SK-N-MC (cell line): ENCODE results near the gene ELOB.

Source experiments
- EZH2 ChIP-seq: fragments of 200-600 bp; sonication (generic); IDR thresholded peaks from one replicate; pipeline ENCODE4 v1.6.1; 2017; ENCODE audit warnings: antibody characterized with exemption
- FOXP2 ChIP-seq: optimal IDR thresholded peaks from 2 replicates; pipeline ENCODE3; 2011; ENCODE audit warnings: mild to moderate bottlenecking, moderate library complexity; ENCODE audit not compliant: insufficient read depth; ENCODE audit errors: extremely low read length, control extremely low read depth
- POLR2AphosphoS5 ChIP-seq: IDR thresholded peaks from 2 replicates; pipeline ENCODE4 v1.6.1; 2012; ENCODE audit warnings: mild to moderate bottlenecking, low read depth, low read length, borderline replicate concordance

DNA sequence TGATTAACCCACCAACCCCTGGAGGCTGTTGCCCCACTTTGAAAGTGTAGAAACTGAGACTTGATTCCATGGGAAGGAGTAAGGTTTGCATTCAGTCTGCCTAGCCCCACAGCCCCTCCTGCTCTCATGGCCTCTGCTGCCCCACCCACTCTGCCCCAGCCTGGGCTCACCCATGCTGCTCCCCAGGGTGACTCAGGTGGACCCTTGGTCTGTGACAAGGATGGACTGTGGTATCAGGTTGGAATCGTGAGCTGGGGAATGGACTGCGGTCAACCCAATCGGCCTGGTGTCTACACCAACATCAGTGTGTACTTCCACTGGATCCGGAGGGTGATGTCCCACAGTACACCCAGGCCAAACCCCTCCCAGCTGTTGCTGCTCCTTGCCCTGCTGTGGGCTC, 27.6 kb upstream of the ELOB start:
- TF ChIP-seq EZH2 (no peak), POLR2AphosphoS5 (no peak), FOXP2 (no peak)
